Calu3 (cell line): Measurements from ENCODE around the gene NPC1L1. TPM values are rescaled to one million over a fixed set of nuclear protein-coding genes. Genes with fewer than 3 reads are reported as not detected.

Source experiments
- BruUV-seq: library from RNA; stranded (reverse); fragments of 400-500 nt; replicated peaks from 2 replicates; lab custom pipeline; 2021; lab: Mats Ljungman, UMichigan
- CTCF ChIA-PET: fragments of 300-600 bp; sonication (Branson Sonifier 250); formaldehyde crosslinking; loops from one replicate; lab custom pipeline; 2022; ENCODE audit warnings: antibody characterized with exemption; lab: Charles Lee
- DNase-seq: peaks from one replicate; pipeline ENCODE4 v3.0.0; 2022
- H3K27ac Mint-ChIP-seq: one replicate; pipeline ENCODE4 v1.8.0; 2022; ENCODE audit warnings: mixed read lengths; ENCODE audit not compliant: unreplicated experiment
- H3K27me3 Mint-ChIP-seq: one replicate; pipeline ENCODE4 v1.8.0; 2022; ENCODE audit warnings: mixed read lengths; ENCODE audit not compliant: unreplicated experiment
- H3K36me3 Mint-ChIP-seq: one replicate; pipeline ENCODE4 v1.8.0; 2022; ENCODE audit warnings: mild to moderate bottlenecking, moderate library complexity, mixed read lengths; ENCODE audit not compliant: insufficient read depth, unreplicated experiment
- H3K4me1 Mint-ChIP-seq: one replicate; pipeline ENCODE4 v1.8.0; 2022; ENCODE audit warnings: mild to moderate bottlenecking, low read depth, mixed read lengths; ENCODE audit not compliant: unreplicated experiment
- H3K4me3 Mint-ChIP-seq: one replicate; pipeline ENCODE4 v1.8.0; 2022; ENCODE audit warnings: mild to moderate bottlenecking, low read depth, moderate library complexity, mixed read lengths; ENCODE audit not compliant: unreplicated experiment
- H3K9me3 Mint-ChIP-seq: one replicate; pipeline ENCODE4 v1.8.0; 2022; ENCODE audit warnings: low read depth, mixed read lengths; ENCODE audit not compliant: unreplicated experiment
- CTCF ChIP-seq: fragments of 200-600 bp; IDR thresholded peaks from one replicate; pipeline ENCODE4 v1.8.0; 2022; ENCODE audit warnings: antibody characterized with exemption; ENCODE audit not compliant: unreplicated experiment
- intact Hi-C: fragments of 100-400 bp; cut with micrococcal nuclease; formaldehyde crosslinking; loops from one replicate; pipeline ENCODE4 v1.10.0; 2022; ENCODE audit not compliant: unreplicated experiment
- total RNA-seq: library from RNA; stranded (reverse); gene quantifications from 2 replicates; pipeline ENCODE4 v1.2.3, GENCODE V29; 2022

The NPC1L1 gene
- total RNA-seq, 1 experiment from 2014 or later, result 46.0 TPM

- H3K9me3 Mint-ChIP-seq, result no peaks in the 10 kb centered on the region
- intact Hi-C loops, result no loop called here
- TF ChIP-seq CTCF, result no peak
- CTCF ChIA-PET, result no interaction called here
- no peaks in the 10 kb centered on the region for H3K27me3 Mint-ChIP-seq
- H3K4me1 Mint-ChIP-seq, result peaks cover 56% of the 10 kb centered on the region
- no peak for DNase-seq
- no TSS peak for BruUV-seq
- no peak overlapping the region for H3K4me3 Mint-ChIP-seq
- H3K36me3 Mint-ChIP-seq, result peaks cover 50% of the 10 kb centered on the region
- H3K27ac Mint-ChIP-seq, result no peak overlapping the region
Measured at GRCh38 chr7:44472843-44473242, 68.3 kb downstream of the NPC1L1 start.

GRCh38 chr7:44471850-44472249 lies 69.3 kb downstream of the NPC1L1 start:
- H3K27ac Mint-ChIP-seq, result no peak overlapping the region
- CTCF ChIA-PET, result interaction anchor here (0.6 kb wide), 1 partner anchor 15 kb away, joined by 3 read pairs; no protein-coding TSS in a partner anchor

GRCh38 chr7:44471436-44471835 lies 69.7 kb downstream of the NPC1L1 start:
- BruUV-seq, result no TSS peak
- H3K4me1 Mint-ChIP-seq, result peaks cover 49% of the 10 kb centered on the region
- peaks cover 49% of the 10 kb centered on the region for H3K36me3 Mint-ChIP-seq
- CTCF ChIA-PET, result interaction anchor here (0.6 kb wide), 1 partner anchor 14 kb away, joined by 3 read pairs; no protein-coding TSS in a partner anchor
- no peak for DNase-seq
- intact Hi-C loops, result no loop called here
- no peak for TF ChIP-seq CTCF
- no peak overlapping the region for H3K4me3 Mint-ChIP-seq
- H3K27me3 Mint-ChIP-seq, result no peaks in the 10 kb centered on the region
- no peak overlapping the region for H3K27ac Mint-ChIP-seq
- H3K9me3 Mint-ChIP-seq, result no peaks in the 10 kb centered on the region

More at GRCh38 chr7:44471850-44472249, 69.3 kb downstream of the NPC1L1 start:
- intact Hi-C loops, result no loop called here
- no TSS peak for BruUV-seq
- H3K36me3 Mint-ChIP-seq, result peaks cover 53% of the 10 kb centered on the region
- H3K4me3 Mint-ChIP-seq, result no peak overlapping the region
- no peak for TF ChIP-seq CTCF
- H3K9me3 Mint-ChIP-seq, result no peaks in the 10 kb centered on the region
- no peak for DNase-seq
- no peaks in the 10 kb centered on the region for H3K27me3 Mint-ChIP-seq
- H3K4me1 Mint-ChIP-seq, result peaks cover 49% of the 10 kb centered on the region

- Mint-ChIP-seq H3K9me3 (no peaks in the 10 kb centered on the region), H3K27me3 (no peaks in the 10 kb centered on the region), H3K4me3 (no peak overlapping the region), H3K36me3 (peaks cover 48% of the 10 kb centered on the region), H3K4me1 (peaks cover 49% of the 10 kb centered on the region), H3K27ac (no peak overlapping the region)
- CTCF ChIA-PET, result no interaction called here
- no peak for DNase-seq
- intact Hi-C loops, result no loop called here
- TF ChIP-seq CTCF, result no peak
- BruUV-seq, result no TSS peak
Measured at GRCh38 chr7:44470628-44471245, 70.4 kb downstream of the NPC1L1 start.
